SK-N-SH (cell line): ENCODE data around the gene GNPDA2. TPM values are rescaled to one million over a fixed set of nuclear protein-coding genes. Genes with fewer than 3 reads are reported as not detected.

Experiments
- CTCF ChIA-PET: fragments of 300-600, 350-600 bp; formaldehyde crosslinking; extraction: SDS; loops from one replicate; lab custom pipeline; 2021; lab: Yijun Ruan, JAX
- POLR2A ChIA-PET: fragments of 350-600 bp; sonication (Branson Sonifier 250); formaldehyde crosslinking; extraction: SDS; loops from one replicate; lab custom pipeline; 2020; ENCODE audit warnings: antibody characterized with exemption, inconsistent platforms; lab: Yijun Ruan, JAX
- DNase-seq: peaks from one replicate; pipeline ENCODE4 v3.0.0; 2012
- H2AFZ ChIP-seq: fragments of 200-600 bp; sonication (generic); 2 replicates; pipeline ENCODE4 v1.8.1; 2016; ENCODE audit warnings: antibody characterized with exemption, mild to moderate bottlenecking, low read depth
- H3F3A ChIP-seq: fragments of 200-600 bp; sonication (generic); replicated peaks from 2 replicates; pipeline ENCODE3; 2016; ENCODE audit warnings: antibody characterized with exemption, mild to moderate bottlenecking; ENCODE audit not compliant: insufficient read depth
- H3K27ac ChIP-seq, 2 experiments: fragments of 200-500 bp in 1 of 2; fragments of 200-600 bp in 1 of 2; sonication (Bioruptor generic) in 1 of 2; sonication (generic), shearing (Covaris generic) in 1 of 2; 2 replicates each; pipeline versions ENCODE4 v1.5.1 to v1.6.1; 2014 to 2016; ENCODE audit warnings: low read depth in 2 of 2, inconsistent platforms in 1 of 2, low read length in 1 of 2, mild to moderate bottlenecking in 1 of 2, mixed read lengths in 1 of 2
- H3K27me3 ChIP-seq: fragments of 200-600 bp; sonication (generic), shearing (Covaris generic); 2 replicates; pipeline ENCODE4 v1.6.1; 2016; ENCODE audit warnings: mixed run types; ENCODE audit not compliant: insufficient read depth
- H3K36me3 ChIP-seq, 2 experiments: fragments of 200-500 bp in 1 of 2; fragments of 200-600 bp in 1 of 2; sonication (Bioruptor generic) in 1 of 2; sonication (generic) in 1 of 2; replicated peaks in 1 of 2; 2 replicates each; pipeline versions ENCODE3 to v1.5.1; 2014 to 2016; ENCODE audit warnings: low read length in 1 of 2, mild to moderate bottlenecking in 1 of 2; ENCODE audit not compliant: insufficient read depth in 2 of 2, control insufficient read depth in 1 of 2
- H3K4me1 ChIP-seq, 2 experiments: fragments of 200-500 bp in 1 of 2; fragments of 200-600 bp in 1 of 2; sonication (Bioruptor generic) in 1 of 2; sonication (generic), shearing (Covaris generic) in 1 of 2; 2 replicates each; pipeline versions ENCODE4 v1.5.1 to v1.6.1; 2014 to 2016; ENCODE audit warnings: low read depth in 1 of 2, low read length in 1 of 2, mixed run types in 1 of 2; ENCODE audit not compliant: insufficient read depth in 2 of 2, control insufficient read depth in 1 of 2
- H3K4me2 ChIP-seq: fragments of 200-600 bp; sonication (generic), shearing (Covaris generic); 2 replicates; pipeline ENCODE4 v1.6.1; 2017; ENCODE audit warnings: mixed run types
- H3K4me3 ChIP-seq, 2 experiments: fragments of 200-500 bp in 1 of 2; fragments of 200-600 bp in 1 of 2; sonication (Bioruptor generic) in 1 of 2; sonication (generic), shearing (Covaris generic) in 1 of 2; 2 replicates each; pipeline versions ENCODE4 v1.5.1 to v1.8.1; 2014 to 2016; ENCODE audit warnings: low read depth in 2 of 2, inconsistent platforms in 1 of 2, low read length in 1 of 2, mild to moderate bottlenecking in 1 of 2, mixed read lengths in 1 of 2, moderate library complexity in 1 of 2
- H3K79me2 ChIP-seq: fragments of 200-600 bp; sonication (generic); 2 replicates; pipeline ENCODE4 v1.8.1; 2017; ENCODE audit warnings: mild to moderate bottlenecking; ENCODE audit not compliant: insufficient read depth
- H3K9ac ChIP-seq: fragments of 200-600 bp; sonication (generic); 2 replicates; pipeline ENCODE4 v1.6.1; 2017; ENCODE audit warnings: mixed run types
- H3K9me2 ChIP-seq: fragments of 200-600 bp; sonication (generic); 2 replicates; pipeline ENCODE4 v1.6.1; 2017; ENCODE audit warnings: mixed run types
- H3K9me3 ChIP-seq: fragments of 200-600 bp; sonication (generic); 2 replicates; pipeline ENCODE4 v1.6.1; 2017; ENCODE audit warnings: mixed run types, mild to moderate bottlenecking, moderate library complexity
- H4K20me1 ChIP-seq: fragments of 200-600 bp; sonication (generic); 2 replicates; pipeline ENCODE4 v1.6.1; 2017; ENCODE audit warnings: mild to moderate bottlenecking, mixed run types; ENCODE audit not compliant: insufficient read depth
- CHD2 ChIP-seq: fragments of 150-350 bp; IDR thresholded peaks from 2 replicates; pipeline ENCODE4 v1.6.1; 2018; ENCODE audit warnings: low read length; ENCODE audit not compliant: partially characterized antibody
- CTCF ChIP-seq: fragments of 200-600 bp; sonication (generic); IDR thresholded peaks from 2 replicates; pipeline ENCODE4 v1.6.1; 2017; ENCODE audit warnings: antibody characterized with exemption, mild to moderate bottlenecking, moderate library complexity
- ELF1 ChIP-seq: IDR thresholded peaks from 2 replicates; pipeline ENCODE4 v1.4.0; 2012
- EZH2phosphoT487 ChIP-seq: fragments of 200-600 bp; sonication (generic); IDR thresholded peaks from 2 replicates; pipeline ENCODE4 v1.6.1; 2017; ENCODE audit warnings: low read depth, mixed run types, mild to moderate bottlenecking, antibody characterized with exemption, moderate library complexity, borderline replicate concordance
- FOSL2 ChIP-seq: IDR thresholded peaks from 2 replicates; pipeline ENCODE4 v1.4.0; 2012; ENCODE audit warnings: low read depth, mild to moderate bottlenecking, moderate library complexity, borderline replicate concordance
- FOXJ3 ChIP-seq: sonication (generic); formaldehyde crosslinking; IDR thresholded peaks from 2 replicates; pipeline ENCODE4 v1.5.1; 2020; ENCODE audit warnings: mild to moderate bottlenecking, missing genetic modification reagents
- FOXM1 ChIP-seq: IDR thresholded peaks from 2 replicates; pipeline ENCODE4 v1.4.0; 2012; ENCODE audit warnings: low read depth, mild to moderate bottlenecking
- GABPA ChIP-seq: IDR thresholded peaks from 2 replicates; pipeline ENCODE4 v1.4.0; 2012; ENCODE audit warnings: low read depth, mild to moderate bottlenecking
- GATA2 ChIP-seq: sonication (generic); formaldehyde crosslinking; IDR thresholded peaks from 2 replicates; pipeline ENCODE4 v1.5.0; 2020; ENCODE audit warnings: mild to moderate bottlenecking, missing genetic modification reagents
- IRF3 ChIP-seq: fragments of 150-350 bp; IDR thresholded peaks from 2 replicates; pipeline ENCODE4 v1.6.1; 2016; ENCODE audit warnings: mild to moderate bottlenecking, low read depth, low read length
- MAX ChIP-seq: IDR thresholded peaks from 2 replicates; pipeline ENCODE4 v1.4.0; 2012; ENCODE audit warnings: low read depth
- MEF2A ChIP-seq: IDR thresholded peaks from 2 replicates; pipeline ENCODE4 v1.4.0; 2012; ENCODE audit warnings: low read depth, borderline replicate concordance
- NFIC ChIP-seq: IDR thresholded peaks from 2 replicates; pipeline ENCODE4 v1.4.0; 2012; ENCODE audit warnings: borderline replicate concordance
- NRF1 ChIP-seq: IDR thresholded peaks from 2 replicates; pipeline ENCODE4 v1.6.1; 2012; ENCODE audit warnings: low read depth, mild to moderate bottlenecking, low read length
- PBX3 ChIP-seq: IDR thresholded peaks from 2 replicates; pipeline ENCODE4; 2012
- POLR2AphosphoS5 ChIP-seq: IDR thresholded peaks from 2 replicates; pipeline ENCODE4 v1.6.1; 2012; ENCODE audit warnings: low read depth, low read length
- RAD21 ChIP-seq: IDR thresholded peaks from 2 replicates; pipeline ENCODE4 v1.6.1; 2012; ENCODE audit warnings: mild to moderate bottlenecking, low read length
- RCOR1 ChIP-seq: fragments of 150-350 bp; IDR thresholded peaks from 2 replicates; pipeline ENCODE4 v1.6.1; 2017; ENCODE audit warnings: antibody characterized with exemption, low read length
- SMC3 ChIP-seq: IDR thresholded peaks from 2 replicates; pipeline ENCODE4 v1.6.1; 2012; ENCODE audit warnings: low read depth, low read length, improper control_type of control experiment
- TAF1 ChIP-seq: IDR thresholded peaks from 2 replicates; pipeline ENCODE4 v1.6.1; 2012; ENCODE audit warnings: low read depth, mild to moderate bottlenecking, low read length, moderate library complexity, borderline replicate concordance
- TCF12 ChIP-seq: IDR thresholded peaks from 2 replicates; pipeline ENCODE4 v1.4.0; 2012
- USF1 ChIP-seq: IDR thresholded peaks from 2 replicates; pipeline ENCODE4 v1.4.0; 2012; ENCODE audit warnings: low read depth, borderline replicate concordance
- USF2 ChIP-seq: fragments of 150-350 bp; IDR thresholded peaks from 2 replicates; pipeline ENCODE4 v1.6.1; 2017; ENCODE audit warnings: antibody characterized with exemption, low read length, low read depth, borderline replicate concordance
- YY1 ChIP-seq: IDR thresholded peaks from 2 replicates; pipeline ENCODE4 v1.4.0; 2012; ENCODE audit warnings: low read depth, mild to moderate bottlenecking
- ZBTB33 ChIP-seq: IDR thresholded peaks from 2 replicates; pipeline ENCODE4 v1.4.0; 2012; ENCODE audit warnings: low read depth, borderline replicate concordance
- WGBS: methylation state at CpG from one replicate; pipeline ENCODE4 v1.1.6; 2017; ENCODE audit warnings: low lambda C conversion rate; 5-methylcytosine and 5-hydroxymethylcytosine counted together
- polyA plus RNA-seq, 3 experiments: library from polyadenylated mRNA; depleted of rRNA; stranded (reverse); fragments of >200 nt; gene quantifications; 2 replicates each; pipeline ENCODE4 v1.2.3, GENCODE V29; 2012

The GNPDA2 gene
- polyA plus RNA-seq (2012; rRNA removed), result 7.8 and 11.4 TPM in 2 replicates
- 13.9 and 17.4 TPM in 2 replicates for polyA plus RNA-seq (2012; cell fraction: cytosol; rRNA removed)
- polyA plus RNA-seq (2012; cell fraction: nucleus; rRNA removed), result 3.5 and 8.0 TPM in 2 replicates

GRCh38 chr4:44726038-44726871 is at the start of gene GNPDA2:
TSS of gene GNPDA2 (minus strand) at chr4:44726556. CDS start at chr4:44722207, 4,349 bp downstream.
- Histone ChIP-seq H3K4me2 (peak within 1 kb of the TSS; percentile 78), H3F3A (no peaks in the 10 kb centered on the region), H3K27me3 (no peaks in the 10 kb centered on the region), H3K27ac (peak within 1 kb of the TSS; percentile 57 to 87), H3K4me3 (peak within 1 kb of the TSS; percentile 83 to 92), H3K4me1 (peaks cover 0 to 2% of the 10 kb centered on the region in 2 experiments; a peak in 2 of 4 replicates), H3K79me2 (peaks cover 46% of the 10 kb centered on the region), H3K36me3 (no peaks in the 10 kb centered on the region), H2AFZ (peak within 1 kb of the TSS; percentile 85), H3K9ac (peak within 1 kb of the TSS; percentile 73), H3K9me2 (no peaks in the 10 kb centered on the region), H4K20me1 (no peaks in the 10 kb centered on the region), H3K9me3 (no peaks in the 10 kb centered on the region)
- WGBS, result under 1% methylated on average over 48 of the region's 65 CpGs
- ChIA-PET CTCF (interaction anchor here (1.0 to 1.6 kb wide), 4 partner anchors 10 to 483 kb away, joined by 3 to 5 read pairs (median 4); partner anchors contain the start of gene GUF1), POLR2A (interaction anchor here (1.4 to 1.6 kb wide), 2 partner anchors 18 to 48 kb away, joined by 4 to 7 read pairs; partner anchors contain the start of gene GUF1)
- peak; percentile 93 for DNase-seq
- TF ChIP-seq SMC3 (no peak), MEF2A (no peak), USF1 (peak; percentile 64; the same call in 1 of the 2 replicates), FOXJ3 (CRISPR knock-in tag) (no peak), GATA2 (0 out of 2 replicates have a peak, but pooled peaks have one; percentile 35), FOXM1 (no peak), ZBTB33 (no peak), IRF3 (no peak), ELF1 (peak; percentile 49), NRF1 (peak; percentile 96), POLR2AphosphoS5 (peak; percentile 96), PBX3 (no peak), GABPA (peak; percentile 80), YY1 (no peak), EZH2phosphoT487 (no peak), CTCF (peak; percentile 30), NFIC (no peak), FOSL2 (no peak), TCF12 (no peak), MAX (peak; percentile 94), RCOR1 (no peak), RAD21 (no peak; the same call in 1 of the 2 replicates), TAF1 (peak; percentile 78), CHD2 (peak; percentile 62), USF2 (no peak)
